HEK293 (cell line): Measurements from ENCODE around the gene ASTN2.

Experiments
- CTCF ChIA-PET: fragments of 350-600 bp; formaldehyde crosslinking; extraction: SDS; loops from one replicate; lab custom pipeline; 2021; ENCODE audit warnings: antibody characterized with exemption; lab: Yijun Ruan, JAX
- POLR2A ChIA-PET: fragments of 300-600 bp; formaldehyde crosslinking; extraction: SDS; loops from one replicate; lab custom pipeline; 2020; ENCODE audit warnings: antibody characterized with exemption, inconsistent platforms; lab: Yijun Ruan, JAX
- H3K27ac ChIP-seq: fragments of 200-500 bp; sonication (Bioruptor generic); 2 replicates; pipeline ENCODE4 v1.5.1; 2014; ENCODE audit warnings: low read depth, low read length, control low read depth, inconsistent platforms; ENCODE audit errors: extremely low read depth
- H3K36me3 ChIP-seq, 2 experiments: fragments of 200-500 bp in 1 of 2; sonication (Bioruptor generic) in 1 of 2; 1 replicate in 1 of 2; 2 replicates in 1 of 2; pipeline ENCODE4 v1.5.1; 2014 to 2017; ENCODE audit warnings: inconsistent platforms in 2 of 2, low read length in 2 of 2; ENCODE audit not compliant: control insufficient read depth in 2 of 2, insufficient read depth in 1 of 2
- H3K4me1 ChIP-seq: fragments of 200-500 bp; sonication (Bioruptor generic); 2 replicates; pipeline ENCODE4 v1.5.1; 2014; ENCODE audit warnings: mild to moderate bottlenecking, low read length, inconsistent platforms; ENCODE audit not compliant: control insufficient read depth, insufficient read depth
- H3K4me3 ChIP-seq: 2 replicates; pipeline ENCODE4 v1.5.1; 2011; ENCODE audit warnings: low read depth, mild to moderate bottlenecking, control low read depth, low read length, moderate library complexity
- H3K9me3 ChIP-seq: fragments of 200-500 bp; sonication (Bioruptor generic); 2 replicates; pipeline ENCODE4 v1.5.1; 2014; ENCODE audit warnings: low read depth, low read length, inconsistent platforms; ENCODE audit not compliant: control insufficient read depth, insufficient read depth
- BCL11B ChIP-seq: fragments of 450-650 bp; formaldehyde crosslinking; IDR thresholded peaks from 2 replicates; pipeline ENCODE4 v1.5.1; 2016; ENCODE audit warnings: low read depth, missing biosample characterization, missing genetic modification characterization
- GLI2 ChIP-seq: fragments of 450-650 bp; formaldehyde crosslinking; IDR thresholded peaks from 2 replicates; pipeline ENCODE4; 2017; ENCODE audit warnings: missing biosample characterization, missing genetic modification characterization, low read depth, borderline replicate concordance
- HOXC10 ChIP-seq: sonication (generic); formaldehyde crosslinking; IDR thresholded peaks from 2 replicates; pipeline ENCODE4 v1.8.1; 2023; ENCODE audit warnings: mild to moderate bottlenecking, missing genetic modification reagents
- PBX3 ChIP-seq: sonication (generic); formaldehyde crosslinking; IDR thresholded peaks from 2 replicates; pipeline ENCODE4 v1.8.1; 2022; ENCODE audit warnings: mild to moderate bottlenecking, moderate library complexity, missing genetic modification reagents
- REST ChIP-seq: fragments of 450-650 bp; formaldehyde crosslinking; IDR thresholded peaks from 2 replicates; pipeline ENCODE4 v1.5.1; 2016; ENCODE audit warnings: missing biosample characterization, missing genetic modification characterization
- SETDB1 ChIP-seq: IDR thresholded peaks from one replicate; pipeline ENCODE4 v1.6.1; 2017; ENCODE audit warnings: mild to moderate bottlenecking, low read length, moderate library complexity, mixed read lengths; ENCODE audit not compliant: insufficient read length
- SP2 ChIP-seq: fragments of 450-650 bp; formaldehyde crosslinking; IDR thresholded peaks from 2 replicates; pipeline ENCODE4 v1.5.1; 2016; ENCODE audit warnings: missing biosample characterization, missing genetic modification characterization
- ZBTB7A ChIP-seq: fragments of 450-650 bp; formaldehyde crosslinking; IDR thresholded peaks from 2 replicates; pipeline ENCODE4 v1.5.1; 2016; ENCODE audit warnings: low read depth, missing biosample characterization, missing genetic modification characterization
- ZNF211 ChIP-seq: fragments of 450-650 bp; formaldehyde crosslinking; IDR thresholded peaks from 2 replicates; pipeline ENCODE4 v1.5.1; 2016; ENCODE audit warnings: low read depth, missing biosample characterization, missing genetic modification characterization
- ZNF280C ChIP-seq: fragments of 450-650 bp; formaldehyde crosslinking; IDR thresholded peaks from 2 replicates; pipeline ENCODE4 v1.5.1; 2016; ENCODE audit warnings: missing biosample characterization, missing genetic modification characterization
- ZNF335 ChIP-seq: fragments of 450-650 bp; formaldehyde crosslinking; conservative IDR thresholded peaks from 2 replicates; pipeline ENCODE4 v1.5.1; 2016; ENCODE audit warnings: missing biosample characterization, missing genetic modification characterization
- ZNF366 ChIP-seq: fragments of 450-650 bp; formaldehyde crosslinking; conservative IDR thresholded peaks from 2 replicates; pipeline ENCODE4 v1.5.1; 2016; ENCODE audit warnings: missing biosample characterization, missing genetic modification characterization
- ZNF488 ChIP-seq: fragments of 450-650 bp; formaldehyde crosslinking; IDR thresholded peaks from 2 replicates; pipeline ENCODE4 v1.5.1; 2016; ENCODE audit warnings: missing biosample characterization, missing genetic modification characterization
- ZNF548 ChIP-seq: fragments of 450-650 bp; formaldehyde crosslinking; IDR thresholded peaks from 2 replicates; pipeline ENCODE4 v1.5.1; 2016; ENCODE audit warnings: missing biosample characterization, missing genetic modification characterization
- ZNF558 ChIP-seq: fragments of 450-650 bp; formaldehyde crosslinking; IDR thresholded peaks from 2 replicates; pipeline ENCODE4 v1.5.1; 2016; ENCODE audit warnings: missing biosample characterization, missing genetic modification characterization
- ZNF621 ChIP-seq: fragments of 450-650 bp; formaldehyde crosslinking; IDR thresholded peaks from 2 replicates; pipeline ENCODE4 v1.5.1; 2017; ENCODE audit warnings: missing biosample characterization, missing genetic modification characterization
- ZNF645 ChIP-seq: fragments of 450-650 bp; formaldehyde crosslinking; IDR thresholded peaks from 2 replicates; pipeline ENCODE4; 2016; ENCODE audit warnings: missing biosample characterization, missing genetic modification characterization

The ASTN2 gene

GRCh38 chr9:117448066-117448465 lies 33.2 kb upstream of the ASTN2 start (continued):
- TF ChIP-seq REST: no peak

- H3K36me3 ChIP-seq: no peaks in the 10 kb centered on the region
- ChIA-PET CTCF (interaction anchor here (0.9 to 1.4 kb wide), 3 partner anchors 18 to 199 kb away, joined by 3 read pairs; no protein-coding TSS in a partner anchor), POLR2A (no interaction called here)
- H3K27ac ChIP-seq: no peak overlapping the region
- TF ChIP-seq BCL11B (tag by site-specific recombination) (no peak), ZNF621 (tag by site-specific recombination) (no peak), ZNF366 (tag by site-specific recombination) (no peak), ZNF335 (tag by site-specific recombination) (no peak), SP2 (no peak), PBX3 (CRISPR knock-in tag) (no peak), ZNF488 (tag by site-specific recombination) (no peak), HOXC10 (CRISPR knock-in tag) (no peak), ZNF558 (tag by site-specific recombination) (no peak), SETDB1 (no peak), ZNF548 (no peak), ZBTB7A (no peak), GLI2 (tag by site-specific recombination) (no peak), ZNF280C (tag by site-specific recombination) (no peak), ZNF645 (tag by site-specific recombination) (no peak), ZNF211 (tag by site-specific recombination) (no peak)
- H3K4me3 ChIP-seq: no peak overlapping the region
- no peaks in the 10 kb centered on the region for H3K4me1 ChIP-seq
- no peaks in the 10 kb centered on the region for H3K9me3 ChIP-seq
These were observed 30.8 kb upstream of the ASTN2 start for GRCh38 chr9:117445631-117446030.
